Epithelial cell of esophagus (primary cell): ENCODE results near the gene AP2A1.
A peak's percentile ranks its signal among the peaks of the same experiment; 100 is the strongest.
"Not testable (repeated sequence)": the region's sequence is repeated elsewhere in the genome, so short reads cannot be mapped to it uniquely, and the experiment has no call there.

Source experiments
- DNase-seq: peaks from one replicate; pipeline ENCODE4 v3.0.0; 2010; ENCODE audit warnings: low read depth
- H3K4me3 ChIP-seq: 2 replicates; pipeline ENCODE4 v1.5.1; 2011; ENCODE audit warnings: mild to moderate bottlenecking, low read length, control low read depth
- CTCF ChIP-seq: IDR thresholded peaks from 2 replicates; pipeline ENCODE4 v1.5.1; 2011; ENCODE audit warnings: low read depth, mild to moderate bottlenecking, low read length, control low read depth, inconsistent platforms; ENCODE audit not compliant: insufficient read depth; ENCODE audit errors: missing control alignments

The AP2A1 gene

GRCh38 chr19:49812452-49812996 lies 45.7 kb downstream of the AP2A1 start:
- DNase-seq = no peak
- TF ChIP-seq CTCF = no peak
- H3K4me3 ChIP-seq = peak overlapping the region; percentile 88

- peak; percentile 96 for DNase-seq
- H3K4me3 ChIP-seq = peak within 1 kb of the TSS; percentile 88
- TF ChIP-seq CTCF = peak; percentile 19
Observed at GRCh38 chr19:49812997-49813861, 46.4 kb downstream of the AP2A1 start, which contains the start of gene FUZ. Gene FUZ, minus strand, starts transcription at chr19:49813292. Its CDS starts 186 bp downstream, at chr19:49813106.

GRCh38 chr19:49814010-49814409 lies 47.2 kb downstream of the AP2A1 start:
- DNase-seq = no peak
- H3K4me3 ChIP-seq = peak overlapping the region; percentile 88
- no peak for TF ChIP-seq CTCF

- H3K4me3 ChIP-seq = no peak overlapping the region
- no peak for TF ChIP-seq CTCF
- DNase-seq = no peak
Observed at GRCh38 chr19:49816590-49816989, 49.8 kb downstream of the AP2A1 start.

GRCh38 chr19:49817964-49818648 lies 51.3 kb downstream of the AP2A1 start, which contains the start of gene MED25:
Gene MED25, plus strand, starts transcription at chr19:49818289. Its CDS starts 53 bp downstream, at chr19:49818342.
- peak; percentile 7 for TF ChIP-seq CTCF
- H3K4me3 ChIP-seq = peak within 1 kb of the TSS; percentile 98
- DNase-seq = peak; percentile 85

- DNase-seq = no peak
- TF ChIP-seq CTCF = no peak
- peak overlapping the region; percentile 98 for H3K4me3 ChIP-seq
Observed at GRCh38 chr19:49818649-49819370, 52.0 kb downstream of the AP2A1 start.

GRCh38 chr19:49819452-49820115 lies 52.8 kb downstream of the AP2A1 start:
- peak overlapping the region; percentile 98 for H3K4me3 ChIP-seq
- not testable (repeated sequence) for DNase-seq
